Endothelial cell (in vitro differentiated cells): ENCODE measurements around the gene FAM24B. TPM values are rescaled to one million over a fixed set of nuclear protein-coding genes. Genes with fewer than 3 reads are reported as not detected.

ENCODE experiments used
- DNase-seq: peaks from one replicate; pipeline ENCODE4 v3.0.0; 2021; ENCODE audit warnings: low spot score
- H3K27ac Mint-ChIP-seq: one replicate; pipeline ENCODE4 v1.8.0; 2021; ENCODE audit warnings: mixed read lengths, inconsistent platforms; ENCODE audit not compliant: unreplicated experiment
- H3K27me3 Mint-ChIP-seq: one replicate; pipeline ENCODE4 v1.8.0; 2021; ENCODE audit warnings: mild to moderate bottlenecking, moderate library complexity, mixed read lengths, inconsistent platforms; ENCODE audit not compliant: unreplicated experiment
- H3K36me3 Mint-ChIP-seq: one replicate; pipeline ENCODE4 v1.8.0; 2021; ENCODE audit warnings: mild to moderate bottlenecking, low read depth, mixed read lengths, inconsistent platforms; ENCODE audit not compliant: unreplicated experiment
- H3K4me1 Mint-ChIP-seq: one replicate; pipeline ENCODE4 v1.8.0; 2021; ENCODE audit warnings: mild to moderate bottlenecking, mixed read lengths, inconsistent platforms; ENCODE audit not compliant: unreplicated experiment
- H3K4me3 Mint-ChIP-seq: one replicate; pipeline ENCODE4 v1.8.0; 2021; ENCODE audit warnings: mild to moderate bottlenecking, mixed read lengths, inconsistent platforms; ENCODE audit not compliant: unreplicated experiment
- H3K9me3 Mint-ChIP-seq: one replicate; pipeline ENCODE4 v1.8.0; 2021; ENCODE audit warnings: mixed read lengths, inconsistent platforms; ENCODE audit not compliant: unreplicated experiment
- total RNA-seq: library from RNA; stranded (reverse); fragmentation: NEBNext Ultra II Directional; extraction: Animal tissue kit (Norgen Biotek cat#: 25700); gene quantifications from one replicate; pipeline ENCODE4 v1.2.1, GENCODE V29; 2021; ENCODE audit not compliant: unreplicated experiment
- TF ChIP-seq, protein P1 (sequence below): fragments of 200-600 bp; sonication (generic); IDR thresholded peaks from one replicate; pipeline ENCODE4 v1.5.0; 2021; ENCODE audit warnings: antibody characterized with exemption; ENCODE audit not compliant: unreplicated experiment

FAM24B gene
- total RNA-seq, 1 donor from 2014 or later, result 2.7 TPM

DNA sequence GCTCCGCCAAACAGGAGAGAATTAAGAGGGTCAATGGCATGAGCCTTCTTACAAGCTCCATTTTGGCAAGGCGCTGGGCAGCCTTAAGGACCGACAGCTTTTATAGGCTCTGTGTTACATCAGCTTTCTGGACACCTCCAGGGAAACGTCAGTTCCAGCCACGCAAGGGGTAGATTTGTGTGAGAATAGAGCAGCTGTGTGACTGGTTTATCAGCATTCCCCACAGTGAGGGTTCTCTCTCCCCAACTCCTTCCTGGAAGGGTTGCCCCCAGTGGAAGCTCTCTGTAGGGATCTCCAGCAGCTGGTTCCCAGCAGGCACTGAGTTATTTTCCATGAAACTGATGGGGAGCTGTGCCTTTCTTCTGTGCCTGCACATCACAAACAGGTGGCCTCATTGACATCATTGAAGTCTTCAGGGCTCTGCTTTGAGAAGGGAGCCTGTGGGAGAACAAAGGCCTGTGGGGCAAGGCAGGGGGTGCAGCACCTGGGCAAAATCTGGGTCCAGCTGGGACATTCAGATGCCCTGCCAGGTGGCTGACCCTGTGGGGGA lies 33.5 kb downstream of the FAM24B start, which contains the start of gene CUZD1:
CUZD1 (minus strand) TSS at position 75 of the 550 bp plus-strand sequence; CDS start at position 61, 14 bp downstream.
- no peak within 1 kb of the TSS for H3K4me3 Mint-ChIP-seq
- no peaks in the 10 kb centered on the region for H3K9me3 Mint-ChIP-seq

DNA sequence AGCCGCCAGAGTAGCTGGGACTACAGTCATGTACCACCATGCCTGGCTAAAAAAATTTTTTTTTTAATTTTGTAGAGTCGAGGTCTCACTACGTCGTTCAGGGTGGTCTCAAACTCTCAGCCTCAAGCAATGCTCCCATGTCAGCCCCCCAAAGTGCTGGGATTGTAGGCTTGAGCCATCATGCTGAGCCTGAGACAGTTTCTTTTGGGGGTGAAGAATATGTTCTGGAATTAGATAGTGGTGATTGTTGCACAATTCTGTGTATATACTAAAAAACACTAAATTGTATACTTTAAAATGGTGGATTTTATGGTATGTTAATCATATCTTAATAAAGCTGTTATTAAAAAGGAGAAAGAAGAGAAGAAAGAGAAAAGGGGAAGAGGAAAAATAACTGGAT lies 35.2 kb downstream of the FAM24B start:
- Mint-ChIP-seq H3K27ac (no peak overlapping the region), H3K27me3 (no peaks in the 10 kb centered on the region), H3K4me3 (no peak overlapping the region), H3K4me1 (no peaks in the 10 kb centered on the region), H3K9me3 (no peaks in the 10 kb centered on the region), H3K36me3 (peaks cover 4% of the 10 kb centered on the region)
- DNase-seq, result no peak
- TF ChIP-seq, protein P1, sequence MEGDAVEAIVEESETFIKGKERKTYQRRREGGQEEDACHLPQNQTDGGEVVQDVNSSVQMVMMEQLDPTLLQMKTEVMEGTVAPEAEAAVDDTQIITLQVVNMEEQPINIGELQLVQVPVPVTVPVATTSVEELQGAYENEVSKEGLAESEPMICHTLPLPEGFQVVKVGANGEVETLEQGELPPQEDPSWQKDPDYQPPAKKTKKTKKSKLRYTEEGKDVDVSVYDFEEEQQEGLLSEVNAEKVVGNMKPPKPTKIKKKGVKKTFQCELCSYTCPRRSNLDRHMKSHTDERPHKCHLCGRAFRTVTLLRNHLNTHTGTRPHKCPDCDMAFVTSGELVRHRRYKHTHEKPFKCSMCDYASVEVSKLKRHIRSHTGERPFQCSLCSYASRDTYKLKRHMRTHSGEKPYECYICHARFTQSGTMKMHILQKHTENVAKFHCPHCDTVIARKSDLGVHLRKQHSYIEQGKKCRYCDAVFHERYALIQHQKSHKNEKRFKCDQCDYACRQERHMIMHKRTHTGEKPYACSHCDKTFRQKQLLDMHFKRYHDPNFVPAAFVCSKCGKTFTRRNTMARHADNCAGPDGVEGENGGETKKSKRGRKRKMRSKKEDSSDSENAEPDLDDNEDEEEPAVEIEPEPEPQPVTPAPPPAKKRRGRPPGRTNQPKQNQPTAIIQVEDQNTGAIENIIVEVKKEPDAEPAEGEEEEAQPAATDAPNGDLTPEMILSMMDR, result no peak

More for the DNA sequence above, 33.5 kb downstream of the FAM24B start, which contains the start of gene CUZD1:
- Mint-ChIP-seq H3K27me3 (no peaks in the 10 kb centered on the region), H3K36me3 (peaks cover 4% of the 10 kb centered on the region), H3K27ac (no peak within 1 kb of the TSS), H3K4me1 (peaks cover 7% of the 10 kb centered on the region)
- no peak for DNase-seq
- TF ChIP-seq, protein P1, result no peak

DNA sequence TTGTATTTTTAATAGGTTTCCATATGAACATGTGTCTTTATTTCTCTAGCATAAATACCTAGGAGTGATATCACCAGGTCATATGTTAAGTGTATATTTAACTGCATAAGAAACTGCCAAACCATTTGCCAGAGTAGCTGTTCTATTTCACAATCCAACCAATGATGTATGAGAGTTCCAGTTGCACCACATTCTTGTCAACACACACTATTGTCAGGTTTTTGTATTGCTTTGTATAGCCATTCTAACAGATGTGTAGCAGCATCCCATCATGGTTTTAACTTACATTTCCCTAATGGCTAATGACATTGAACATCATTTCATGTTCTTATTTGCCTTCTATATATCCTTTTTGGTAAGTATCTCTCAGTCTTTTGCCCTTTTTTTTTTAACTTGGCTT lies 37.8 kb downstream of the FAM24B start:
- no peak overlapping the region for H3K4me3 Mint-ChIP-seq
- no peaks in the 10 kb centered on the region for H3K9me3 Mint-ChIP-seq
- TF ChIP-seq, protein P1, result no peak
- no peak overlapping the region for H3K27ac Mint-ChIP-seq
- H3K36me3 Mint-ChIP-seq, result peaks cover 5% of the 10 kb centered on the region
- no peaks in the 10 kb centered on the region for H3K27me3 Mint-ChIP-seq
- no peak for DNase-seq
- H3K4me1 Mint-ChIP-seq, result no peaks in the 10 kb centered on the region

DNA sequence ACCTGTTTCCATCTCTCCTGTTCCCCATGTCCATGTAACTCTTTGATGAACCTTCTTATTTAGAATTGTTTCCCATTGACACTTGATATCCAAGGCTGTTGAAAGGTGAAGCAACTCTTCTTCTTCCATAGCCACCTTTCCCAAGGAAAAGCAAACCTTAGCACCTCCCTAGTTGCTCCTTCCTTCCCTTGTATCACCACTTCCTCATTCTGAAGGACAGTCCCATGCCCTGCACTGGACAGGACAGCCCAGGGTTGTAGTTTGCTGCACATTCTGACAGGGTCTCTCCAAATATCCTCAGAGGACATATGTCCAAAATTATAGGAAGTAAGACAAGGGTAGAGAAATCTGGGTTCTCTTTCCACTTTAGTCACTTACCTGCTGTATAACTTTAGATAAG lies 39.9 kb downstream of the FAM24B start:
- peaks cover 3% of the 10 kb centered on the region for H3K36me3 Mint-ChIP-seq
- H3K27me3 Mint-ChIP-seq, result no peaks in the 10 kb centered on the region
- no peak for DNase-seq
- no peak overlapping the region for H3K4me3 Mint-ChIP-seq
- TF ChIP-seq, protein P1, result no peak
- H3K9me3 Mint-ChIP-seq, result no peaks in the 10 kb centered on the region
- no peaks in the 10 kb centered on the region for H3K4me1 Mint-ChIP-seq
- no peak overlapping the region for H3K27ac Mint-ChIP-seq

DNA sequence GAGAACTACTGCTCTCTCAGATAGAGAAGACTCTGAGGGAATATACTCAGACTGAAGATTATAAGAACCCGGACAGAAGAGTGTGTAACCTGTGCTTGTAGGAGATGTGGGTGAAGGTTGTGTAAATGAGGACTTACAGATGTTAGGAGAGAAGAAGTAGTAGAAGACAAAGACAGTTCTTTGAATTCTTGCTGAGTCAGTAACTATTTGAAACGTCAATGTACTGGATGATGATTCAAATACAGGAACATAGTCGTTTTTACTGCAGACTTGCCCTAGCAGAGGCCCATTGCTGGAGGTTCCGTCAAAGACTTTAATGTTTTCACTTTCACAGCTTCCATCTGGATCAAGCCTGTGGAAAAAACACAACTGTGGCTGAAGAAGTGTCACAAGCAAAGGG lies 40.5 kb downstream of the FAM24B start:
- Mint-ChIP-seq H3K36me3 (peaks cover 3% of the 10 kb centered on the region), H3K9me3 (no peaks in the 10 kb centered on the region), H3K4me1 (no peaks in the 10 kb centered on the region), H3K4me3 (no peak overlapping the region), H3K27ac (no peak overlapping the region), H3K27me3 (no peaks in the 10 kb centered on the region)
- TF ChIP-seq, protein P1, result no peak
- DNase-seq, result no peak
